Neural progenitor cell (in vitro differentiated cells): ENCODE data around the gene NTM. TPM values are rescaled to one million over a fixed set of nuclear protein-coding genes. Genes with fewer than 3 reads are reported as not detected.

Experiments
- DNase-seq: peaks from one replicate; pipeline ENCODE4 v3.0.0-alpha.2; 2016; ENCODE audit warnings: low spot score
- H2AFZ ChIP-seq: fragments of 200-600 bp; sonication (generic); replicated peaks from 2 replicates; pipeline ENCODE4 v1.6.1; 2016; ENCODE audit warnings: antibody characterized with exemption
- H3F3A ChIP-seq: fragments of 200-600 bp; sonication (generic); 2 replicates; pipeline ENCODE4 v1.6.1; 2016; ENCODE audit warnings: antibody characterized with exemption, low read depth
- H3K27ac ChIP-seq: fragments of 200-600 bp; sonication (generic); 2 replicates; pipeline ENCODE4 v1.5.1; 2016; ENCODE audit warnings: mild to moderate bottlenecking
- H3K27me3 ChIP-seq: fragments of 200-600 bp; sonication (generic); 2 replicates; pipeline ENCODE4 v1.6.1; 2016; ENCODE audit warnings: mild to moderate bottlenecking, moderate library complexity
- H3K36me3 ChIP-seq: fragments of 200-600 bp; sonication (generic); 2 replicates; pipeline ENCODE4 v1.5.1; 2016
- H3K4me1 ChIP-seq: fragments of 200-600 bp; sonication (generic); 2 replicates; pipeline ENCODE4 v1.6.1; 2016; ENCODE audit warnings: mixed run types
- H3K4me2 ChIP-seq: fragments of 200-600 bp; sonication (generic); 2 replicates; pipeline ENCODE4 v1.6.1; 2016
- H3K4me3 ChIP-seq: fragments of 200-600 bp; sonication (generic); 2 replicates; pipeline ENCODE4 v1.5.1; 2016
- H3K79me2 ChIP-seq: fragments of 200-600 bp; sonication (generic); 2 replicates; pipeline ENCODE4 v1.6.1; 2016; ENCODE audit warnings: low read depth
- H3K9ac ChIP-seq: fragments of 200-600 bp; sonication (generic); 2 replicates; pipeline ENCODE4 v1.6.1; 2016
- H3K9me3 ChIP-seq: fragments of 200-600 bp; sonication (generic); 2 replicates; pipeline ENCODE4 v1.5.1; 2016; ENCODE audit warnings: low read depth
- H4K20me1 ChIP-seq: fragments of 200-600 bp; sonication (generic); 2 replicates; pipeline ENCODE4 v1.6.1; 2016; ENCODE audit warnings: low read depth
- H3K27ac Mint-ChIP-seq: 3 replicates; pipeline ENCODE4 v1.8.0; 2021; ENCODE audit warnings: mixed read lengths
- H3K27me3 Mint-ChIP-seq: 2 replicates; pipeline ENCODE4 v1.8.0; 2022; ENCODE audit warnings: low read depth, mild to moderate bottlenecking, inconsistent platforms, moderate library complexity, mixed read lengths; ENCODE audit not compliant: insufficient read depth
- H3K36me3 Mint-ChIP-seq: 3 replicates; pipeline ENCODE4 v1.8.0; 2021; ENCODE audit warnings: mixed read lengths
- H3K4me1 Mint-ChIP-seq: 3 replicates; pipeline ENCODE4 v1.8.0; 2021; ENCODE audit warnings: mixed read lengths
- H3K4me3 Mint-ChIP-seq: 3 replicates; pipeline ENCODE4 v1.8.0; 2021; ENCODE audit warnings: mild to moderate bottlenecking, moderate library complexity, mixed read lengths
- H3K9me3 Mint-ChIP-seq: 3 replicates; pipeline ENCODE4 v1.8.0; 2020; ENCODE audit warnings: mixed read lengths
- CTCF ChIP-seq: fragments of 200-600 bp; sonication (generic); IDR thresholded peaks from 2 replicates; pipeline ENCODE4 v1.5.1; 2017; ENCODE audit warnings: antibody characterized with exemption, mild to moderate bottlenecking
- EZH2 ChIP-seq: fragments of 200-600 bp; sonication (generic); IDR thresholded peaks from 2 replicates; pipeline ENCODE4 v1.6.1; 2017; ENCODE audit warnings: antibody characterized with exemption, mild to moderate bottlenecking, moderate library complexity
- EZH2phosphoT487 ChIP-seq: fragments of 200-600 bp; sonication (generic); IDR thresholded peaks from 2 replicates; pipeline ENCODE4 v1.6.1; 2017; ENCODE audit warnings: antibody characterized with exemption
- total RNA-seq: library from RNA; depleted of rRNA; stranded (reverse); fragments of >200 nt; gene quantifications from 2 replicates; pipeline ENCODE4 v1.2.3, GENCODE V29; 2015; ENCODE audit warnings: low replicate concordance

Gene NTM
- total RNA-seq, 1 donor from 2014 or later, result 4.3 TPM

GRCh38 chr11:131601586-131601985 lies 231.2 kb downstream of the NTM start:
- H2AFZ ChIP-seq, result no peak overlapping the region
- no peak overlapping the region for H3K9ac ChIP-seq
- Mint-ChIP-seq H3K27ac (no peak overlapping the region), H3K36me3 (no peaks in the 10 kb centered on the region), H3K4me3 (no peak overlapping the region), H3K9me3 (peaks cover 2% of the 10 kb centered on the region), H3K4me1 (peaks cover 20% of the 10 kb centered on the region), H3K27me3 (peaks cover 2% of the 10 kb centered on the region)
- no peak for DNase-seq
- H3K4me1 ChIP-seq, result peaks cover 12% of the 10 kb centered on the region
- peaks cover 7% of the 10 kb centered on the region for H3F3A ChIP-seq
- no peak for TF ChIP-seq CTCF
- no peak for TF ChIP-seq EZH2phosphoT487
- no peak for TF ChIP-seq EZH2
- no peaks in the 10 kb centered on the region for H3K79me2 ChIP-seq
- H4K20me1 ChIP-seq, result no peaks in the 10 kb centered on the region
- no peaks in the 10 kb centered on the region for H3K9me3 ChIP-seq
- H3K4me2 ChIP-seq, result no peak overlapping the region
- no peaks in the 10 kb centered on the region for H3K36me3 ChIP-seq
- H3K27ac ChIP-seq, result no peak overlapping the region
- H3K27me3 ChIP-seq, result no peaks in the 10 kb centered on the region
- no peak overlapping the region for H3K4me3 ChIP-seq

GRCh38 chr11:131602431-131602830 lies 232.0 kb downstream of the NTM start:
- H3K9ac ChIP-seq, result no peak overlapping the region
- no peak for DNase-seq
- peaks cover 19% of the 10 kb centered on the region for H3K4me1 Mint-ChIP-seq
- H3K9me3 Mint-ChIP-seq, result peaks cover 2% of the 10 kb centered on the region
- TF ChIP-seq CTCF, result no peak
- TF ChIP-seq EZH2phosphoT487, result no peak
- TF ChIP-seq EZH2, result no peak
- no peaks in the 10 kb centered on the region for H4K20me1 ChIP-seq
- H3K79me2 ChIP-seq, result no peaks in the 10 kb centered on the region
- H3K4me2 ChIP-seq, result no peak overlapping the region
- no peak overlapping the region for H3K27ac ChIP-seq
- H3K4me3 Mint-ChIP-seq, result no peak overlapping the region
- H2AFZ ChIP-seq, result no peak overlapping the region
- H3K4me1 ChIP-seq, result peaks cover 6% of the 10 kb centered on the region
- H3F3A ChIP-seq, result peaks cover 4% of the 10 kb centered on the region
- H3K4me3 ChIP-seq, result no peak overlapping the region
- H3K27me3 ChIP-seq, result no peaks in the 10 kb centered on the region
- peaks cover 2% of the 10 kb centered on the region for H3K27me3 Mint-ChIP-seq
- H3K36me3 ChIP-seq, result no peaks in the 10 kb centered on the region
- H3K9me3 ChIP-seq, result no peaks in the 10 kb centered on the region
- no peak overlapping the region for H3K27ac Mint-ChIP-seq
- no peaks in the 10 kb centered on the region for H3K36me3 Mint-ChIP-seq

GRCh38 chr11:131606811-131607335 lies 236.5 kb downstream of the NTM start:
- H3K4me3 ChIP-seq, result no peak overlapping the region
- H3K27me3 ChIP-seq, result no peaks in the 10 kb centered on the region
- H3K9me3 ChIP-seq, result no peaks in the 10 kb centered on the region
- H3F3A ChIP-seq, result peaks cover 26% of the 10 kb centered on the region
- H3K79me2 ChIP-seq, result no peaks in the 10 kb centered on the region
- H3K27me3 Mint-ChIP-seq, result peaks cover 8% of the 10 kb centered on the region
- TF ChIP-seq EZH2phosphoT487 (no peak), EZH2 (no peak), CTCF (no peak)
- H2AFZ ChIP-seq, result no peak overlapping the region
- DNase-seq, result no peak
- H3K36me3 ChIP-seq, result no peaks in the 10 kb centered on the region
- peaks cover 2% of the 10 kb centered on the region for H3K9me3 Mint-ChIP-seq
- H3K27ac ChIP-seq, result no peak overlapping the region
- H3K27ac Mint-ChIP-seq, result no peak overlapping the region
- H3K36me3 Mint-ChIP-seq, result no peaks in the 10 kb centered on the region
- peaks cover 35% of the 10 kb centered on the region for H3K4me1 Mint-ChIP-seq
- no peak overlapping the region for H3K4me3 Mint-ChIP-seq
- H3K4me2 ChIP-seq, result no peak overlapping the region
- peaks cover 29% of the 10 kb centered on the region for H3K4me1 ChIP-seq
- no peak overlapping the region for H3K9ac ChIP-seq
- no peaks in the 10 kb centered on the region for H4K20me1 ChIP-seq
